ENCODE measurements around the gene ATP8A2. TPM values are rescaled to one million over a fixed set of nuclear protein-coding genes. Genes with fewer than 3 reads are reported as not detected.

The ATP8A2 gene
- total and polyA plus RNA-seq, 4 donors: 0.13 to 0.29 (median 0.24) TPM; not detected in 1

DNA sequence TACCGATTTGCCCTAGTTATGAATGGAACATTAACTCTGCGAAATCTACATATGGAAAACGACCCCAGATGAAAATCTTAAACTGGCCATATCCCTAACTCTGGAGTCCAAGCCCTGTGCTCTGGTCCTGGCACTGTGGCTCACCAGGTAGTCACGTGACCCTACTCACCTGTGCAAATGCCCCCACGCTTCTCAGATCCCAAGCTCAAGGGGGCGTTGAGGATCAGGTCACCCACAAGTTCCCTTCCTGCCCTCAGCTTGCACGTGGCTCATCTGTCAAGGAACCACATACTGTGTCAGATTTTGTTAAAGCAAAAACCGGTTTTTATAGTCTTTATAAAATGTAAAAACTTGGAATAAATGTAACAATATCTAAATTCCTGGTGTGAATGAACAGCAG lies 356.0 kb downstream of the ATP8A2 start:
- Histone ChIP-seq H3K4me3 (ENCODE audit: low read length in 2 of 2) (no peak overlapping the region), H3K27me3 (ENCODE audit: control insufficient read depth in 1 of 2, insufficient read depth in 2 of 2, low read length in 1 of 2) (no peaks in the 10 kb centered on the region), H3K9me3 (ENCODE audit: control insufficient read depth, low read length) (no peaks in the 10 kb centered on the region), H3K36me3 (ENCODE audit: control insufficient read depth in 1 of 2, insufficient read depth in 2 of 2, low read length in 1 of 2) (no peaks in the 10 kb centered on the region), H3K4me1 (ENCODE audit: control insufficient read depth in 1 of 2, insufficient read depth in 2 of 2, low read length in 2 of 2) (no peaks in the 10 kb centered on the region), H3K27ac (ENCODE audit: low read depth in 1 of 2, low read length in 2 of 2) (no peak overlapping the region)
- DNase-seq (no peak), ATAC-seq (ENCODE audit: low FRiP score) (no peak)
- intact Hi-C loops (cut with DNase I): no loop called here
- WGBS, 2 donors: 60% methylated on average over 8 of the region's 8 CpGs

DNA sequence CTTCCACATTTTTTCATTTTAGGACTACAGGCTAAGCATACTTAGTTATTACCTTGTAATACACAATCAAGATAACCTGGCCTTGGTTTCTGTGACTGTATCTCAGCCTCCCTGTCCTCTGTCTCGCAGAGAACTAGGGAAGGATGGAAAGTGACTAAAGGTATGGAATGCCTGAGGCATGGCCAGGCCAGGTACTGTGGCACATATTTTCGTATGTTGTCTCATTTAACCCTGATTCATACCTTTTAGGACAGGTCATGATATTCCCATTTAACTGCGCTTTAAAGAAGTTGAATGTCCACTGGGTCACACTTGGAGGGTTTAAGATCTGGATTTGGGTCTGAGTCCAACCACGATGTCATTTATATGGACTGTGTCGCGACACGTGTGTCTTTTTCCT lies 357.4 kb downstream of the ATP8A2 start:
- intact Hi-C loops (cut with DNase I): no loop called here
- no peaks in the 10 kb centered on the region for H3K36me3 ChIP-seq (ENCODE audit: control insufficient read depth in 1 of 2, insufficient read depth in 2 of 2, low read length in 1 of 2)
- H3K9me3 ChIP-seq (ENCODE audit: control insufficient read depth, low read length): no peaks in the 10 kb centered on the region
- ATAC-seq (ENCODE audit: low FRiP score) (no peak), DNase-seq (no peak)
- H3K4me1 ChIP-seq (ENCODE audit: control insufficient read depth in 1 of 2, insufficient read depth in 2 of 2, low read length in 2 of 2): no peaks in the 10 kb centered on the region
- H3K27me3 ChIP-seq (ENCODE audit: control insufficient read depth in 1 of 2, insufficient read depth in 2 of 2, low read length in 1 of 2): no peaks in the 10 kb centered on the region
- 89 to 93% methylated on average over 7 of the region's 7 CpGs for WGBS, 2 donors
- no peak overlapping the region for H3K4me3 ChIP-seq (ENCODE audit: low read length in 2 of 2)
- H3K27ac ChIP-seq (ENCODE audit: low read depth in 1 of 2, low read length in 2 of 2): no peak overlapping the region

DNA sequence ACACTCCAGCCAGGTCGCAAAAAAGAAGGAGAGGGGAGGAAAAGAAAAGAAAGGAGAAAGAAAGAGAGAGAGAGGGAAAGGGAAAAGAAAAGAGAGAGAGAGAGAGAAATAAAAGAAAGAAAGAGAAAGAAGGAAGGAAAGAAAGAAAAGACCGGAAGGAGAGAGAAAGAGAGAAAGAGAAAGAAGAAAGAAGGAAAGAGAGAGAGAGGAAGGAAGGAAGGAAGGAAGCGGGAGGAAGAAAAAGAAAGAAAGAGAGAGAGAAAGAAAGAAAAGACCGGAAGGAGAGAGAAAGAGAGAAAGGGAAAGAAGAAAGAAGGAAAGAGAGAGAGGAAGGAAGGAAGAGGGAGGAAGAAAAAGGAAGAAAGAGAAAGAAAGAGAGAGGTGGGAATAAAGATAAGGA lies 359.3 kb downstream of the ATP8A2 start:
- intact Hi-C loops (cut with DNase I): no loop called here
- whole genome bisulfite sequencing, 2 donors: 86 to 89% methylated on average over 4 of the region's 4 CpGs
- ATAC-seq (ENCODE audit: low FRiP score): no peak

DNA sequence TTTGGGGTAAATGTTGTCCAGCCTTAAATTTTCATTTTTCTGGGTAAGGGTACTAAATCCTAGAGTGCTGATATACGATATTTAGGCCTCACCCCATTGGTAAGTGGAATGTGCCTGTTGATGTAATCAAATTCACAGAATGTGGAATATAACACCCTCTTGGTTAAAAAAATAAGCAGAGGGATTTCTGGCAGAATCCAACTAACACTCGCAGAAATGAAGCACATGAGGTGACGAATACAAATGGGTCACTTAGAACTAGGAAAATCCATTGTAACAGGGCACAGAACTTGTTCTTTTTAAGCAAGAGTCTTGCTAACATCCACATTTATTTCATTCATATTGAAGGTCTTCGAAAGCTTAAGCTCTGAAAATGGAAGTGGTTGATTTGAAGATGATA lies 359.8 kb downstream of the ATP8A2 start:
- H3K4me1 ChIP-seq (ENCODE audit: control insufficient read depth in 1 of 2, insufficient read depth in 2 of 2, low read length in 2 of 2): no peaks in the 10 kb centered on the region
- DNase-seq: no peak
- WGBS, 2 donors: 66 to 77% methylated on average over 4 of the region's 4 CpGs
- H3K36me3 ChIP-seq (ENCODE audit: control insufficient read depth in 1 of 2, insufficient read depth in 2 of 2, low read length in 1 of 2): no peaks in the 10 kb centered on the region
- no peaks in the 10 kb centered on the region for H3K9me3 ChIP-seq (ENCODE audit: control insufficient read depth, low read length)
- H3K4me3 ChIP-seq (ENCODE audit: low read length in 2 of 2): no peak overlapping the region
- intact Hi-C loops (cut with DNase I): no loop called here
- H3K27ac ChIP-seq (ENCODE audit: low read depth in 1 of 2, low read length in 2 of 2): no peak overlapping the region
- ATAC-seq (ENCODE audit: low FRiP score): no peak
- H3K27me3 ChIP-seq (ENCODE audit: control insufficient read depth in 1 of 2, insufficient read depth in 2 of 2, low read length in 1 of 2): no peaks in the 10 kb centered on the region

More for the DNA sequence above, 359.3 kb downstream of the ATP8A2 start:
- no peak overlapping the region for H3K4me3 ChIP-seq (ENCODE audit: low read length in 2 of 2)
- H3K27ac ChIP-seq (ENCODE audit: low read depth in 1 of 2, low read length in 2 of 2): no peak overlapping the region
- H3K4me1 ChIP-seq (ENCODE audit: control insufficient read depth in 1 of 2, insufficient read depth in 2 of 2, low read length in 2 of 2): no peaks in the 10 kb centered on the region
- H3K9me3 ChIP-seq (ENCODE audit: control insufficient read depth, low read length): no peaks in the 10 kb centered on the region
- H3K27me3 ChIP-seq (ENCODE audit: control insufficient read depth in 1 of 2, insufficient read depth in 2 of 2, low read length in 1 of 2): no peaks in the 10 kb centered on the region
- no peak for DNase-seq
- H3K36me3 ChIP-seq (ENCODE audit: control insufficient read depth in 1 of 2, insufficient read depth in 2 of 2, low read length in 1 of 2): no peaks in the 10 kb centered on the region

DNA sequence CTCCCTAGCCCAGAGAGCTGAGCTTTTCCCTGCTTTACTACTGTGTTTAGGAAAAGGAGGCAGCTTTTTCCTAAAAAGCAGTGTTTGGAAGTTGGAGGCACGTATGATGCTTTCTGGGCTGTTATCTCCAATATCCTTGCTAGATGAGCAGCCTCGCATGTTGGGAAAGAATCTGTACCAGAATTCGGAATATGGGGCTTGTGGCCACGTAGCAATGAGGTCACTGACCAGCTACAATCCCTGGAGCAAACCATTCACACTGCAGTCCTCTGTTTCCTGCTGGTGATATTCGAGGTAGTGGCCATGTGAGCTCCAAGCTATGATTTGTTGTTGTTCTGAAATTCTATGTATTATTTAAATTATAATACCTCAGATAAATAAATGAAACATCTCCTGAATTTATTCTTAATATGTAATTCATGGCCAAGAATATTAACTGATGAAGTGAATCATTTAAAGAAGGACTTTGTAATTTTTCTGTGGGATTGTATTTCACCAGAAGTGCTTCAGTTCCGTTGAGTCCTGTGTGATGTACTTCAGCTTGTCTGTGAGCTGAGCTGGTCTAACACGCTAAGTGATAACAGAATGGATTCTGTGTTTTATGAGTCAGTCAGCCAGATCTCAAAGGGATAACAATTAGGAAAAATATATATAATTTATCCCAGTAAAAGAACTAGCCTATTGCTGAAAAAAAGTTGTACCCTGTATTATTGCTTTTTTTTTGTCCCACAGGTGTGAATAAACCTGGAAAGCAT lies 360.5 kb downstream of the ATP8A2 start:
- DNase-seq: no peak
- WGBS, 2 donors: 43 to 64% methylated on average over 7 of the region's 7 CpGs
- Histone ChIP-seq H3K36me3 (ENCODE audit: control insufficient read depth in 1 of 2, insufficient read depth in 2 of 2, low read length in 1 of 2) (no peaks in the 10 kb centered on the region), H3K4me3 (ENCODE audit: low read length in 2 of 2) (no peak overlapping the region), H3K9me3 (ENCODE audit: control insufficient read depth, low read length) (no peaks in the 10 kb centered on the region), H3K27ac (ENCODE audit: low read depth in 1 of 2, low read length in 2 of 2) (no peak overlapping the region), H3K27me3 (ENCODE audit: control insufficient read depth in 1 of 2, insufficient read depth in 2 of 2, low read length in 1 of 2) (no peaks in the 10 kb centered on the region), H3K4me1 (ENCODE audit: control insufficient read depth in 1 of 2, insufficient read depth in 2 of 2, low read length in 2 of 2) (no peaks in the 10 kb centered on the region)
- no peak for ATAC-seq (ENCODE audit: low FRiP score)
- intact Hi-C loops (cut with DNase I): no loop called here

DNA sequence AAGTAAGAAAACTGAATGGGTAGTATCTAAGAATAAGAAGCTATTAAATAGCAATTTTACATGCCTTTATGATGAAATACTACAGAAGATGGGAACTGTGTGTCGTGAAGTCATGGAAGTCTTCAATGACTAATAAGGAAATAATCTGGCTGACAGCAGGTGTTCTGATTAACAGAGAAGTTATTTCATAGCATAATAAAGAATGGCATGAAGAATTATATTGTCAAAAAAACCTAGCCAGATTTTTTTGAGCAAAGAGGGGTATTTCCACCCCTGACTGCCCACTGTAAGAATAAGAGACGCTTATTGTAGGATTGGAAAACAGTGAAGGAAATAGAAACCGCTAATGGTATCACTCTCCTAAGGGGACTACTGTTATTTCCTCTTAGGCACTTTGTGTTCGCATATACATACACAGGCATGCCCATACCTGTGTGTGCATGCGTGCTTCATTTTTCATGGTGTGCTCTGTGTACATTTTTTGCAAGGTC lies 361.3 kb downstream of the ATP8A2 start:
- Histone ChIP-seq H3K4me1 (ENCODE audit: control insufficient read depth in 1 of 2, insufficient read depth in 2 of 2, low read length in 2 of 2) (no peaks in the 10 kb centered on the region), H3K36me3 (ENCODE audit: control insufficient read depth in 1 of 2, insufficient read depth in 2 of 2, low read length in 1 of 2) (no peaks in the 10 kb centered on the region), H3K27me3 (ENCODE audit: control insufficient read depth in 1 of 2, insufficient read depth in 2 of 2, low read length in 1 of 2) (no peaks in the 10 kb centered on the region), H3K4me3 (ENCODE audit: low read length in 2 of 2) (no peak overlapping the region), H3K27ac (ENCODE audit: low read depth in 1 of 2, low read length in 2 of 2) (no peak overlapping the region), H3K9me3 (ENCODE audit: control insufficient read depth, low read length) (no peaks in the 10 kb centered on the region)
- intact Hi-C loops (cut with DNase I): no loop called here
- ATAC-seq (ENCODE audit: low FRiP score): no peak
- DNase-seq: no peak
- WGBS, 2 donors: 86 to 89% methylated on average over 5 of the region's 5 CpGs

DNA sequence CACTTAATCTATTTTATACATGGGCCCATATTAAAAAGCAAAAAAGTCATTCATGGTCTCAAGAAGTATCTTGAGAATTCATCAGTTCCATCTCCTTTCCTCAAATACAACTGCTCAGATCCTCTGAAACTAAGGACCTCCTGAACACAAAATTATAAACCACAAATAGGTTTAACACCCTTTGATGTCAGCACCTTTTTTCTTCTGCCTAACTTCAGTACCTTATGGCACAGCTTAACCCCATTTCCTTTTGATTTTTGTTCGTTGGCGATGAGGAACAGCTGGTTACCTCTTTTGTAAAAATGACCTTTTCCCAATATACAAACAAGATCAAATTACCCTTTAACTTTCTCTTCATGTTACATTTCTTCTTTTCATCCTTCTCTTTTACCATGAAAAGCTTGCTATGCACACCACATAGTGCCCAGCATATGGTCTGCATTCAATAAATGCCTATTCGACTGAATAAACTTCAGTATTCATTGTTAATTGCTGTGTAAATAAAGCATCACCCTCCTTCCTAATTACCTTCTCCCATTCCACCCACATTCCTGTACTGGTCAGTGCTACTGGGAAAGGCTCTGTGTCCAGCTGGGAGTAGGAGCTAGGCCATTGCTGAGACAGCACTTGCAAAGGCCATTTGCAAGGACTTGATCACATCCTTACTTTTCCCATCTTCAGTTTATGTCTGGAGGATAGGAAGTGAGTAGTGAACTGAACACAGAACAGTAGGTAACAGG lies 362.1 kb downstream of the ATP8A2 start:
- Histone ChIP-seq H3K27ac (ENCODE audit: low read depth in 1 of 2, low read length in 2 of 2) (no peak overlapping the region), H3K4me1 (ENCODE audit: control insufficient read depth in 1 of 2, insufficient read depth in 2 of 2, low read length in 2 of 2) (no peaks in the 10 kb centered on the region), H3K4me3 (ENCODE audit: low read length in 2 of 2) (no peak overlapping the region), H3K9me3 (ENCODE audit: control insufficient read depth, low read length) (no peaks in the 10 kb centered on the region), H3K36me3 (ENCODE audit: control insufficient read depth in 1 of 2, insufficient read depth in 2 of 2, low read length in 1 of 2) (no peaks in the 10 kb centered on the region), H3K27me3 (ENCODE audit: control insufficient read depth in 1 of 2, insufficient read depth in 2 of 2, low read length in 1 of 2) (no peaks in the 10 kb centered on the region)
- intact Hi-C loops (cut with DNase I): no loop called here
- DNase-seq (no peak), ATAC-seq (ENCODE audit: low FRiP score) (no peak)
- 91 to 93% methylated on average over 3 of the region's 3 CpGs for WGBS, 2 donors

DNA sequence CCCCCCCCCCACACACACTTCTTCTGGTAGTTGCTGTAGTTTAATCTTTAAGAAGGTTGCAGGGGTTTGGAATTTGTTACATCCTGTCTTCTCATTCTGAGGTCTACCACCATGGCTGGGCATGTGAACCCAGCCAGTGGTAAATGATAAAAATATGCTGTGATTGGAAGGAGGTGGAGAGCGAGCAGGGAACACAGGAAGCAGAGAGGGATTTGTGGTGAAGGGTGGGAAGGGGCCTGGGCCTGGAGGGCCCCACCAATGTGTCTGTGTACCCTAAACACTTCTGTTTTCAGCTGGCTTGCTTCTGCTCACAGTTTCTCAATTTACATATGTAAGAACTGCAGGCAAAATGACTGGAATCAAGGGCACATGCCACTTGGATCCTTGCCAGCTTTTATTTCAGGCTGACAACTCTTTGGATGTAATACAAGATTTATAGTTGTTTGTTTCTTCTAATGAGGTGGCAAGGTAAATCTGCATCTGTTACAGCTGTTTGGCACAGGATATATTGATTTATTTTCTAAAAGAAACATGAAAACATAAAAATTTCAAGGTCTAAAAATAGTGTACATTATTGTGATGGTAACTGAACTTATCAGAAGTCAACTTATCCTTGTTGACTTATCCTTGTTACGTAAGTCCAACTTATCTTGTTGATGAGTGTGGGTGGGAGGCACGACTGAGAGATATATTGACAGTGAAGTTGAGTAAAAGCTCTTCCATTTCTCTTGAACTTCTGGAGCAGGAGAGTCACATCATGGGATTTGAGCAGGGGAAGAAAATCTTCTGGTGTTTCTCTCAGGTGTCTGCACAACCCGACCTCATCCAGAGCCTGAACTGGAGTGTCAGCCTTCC lies 366.8 kb downstream of the ATP8A2 start:
- H3K27ac ChIP-seq (ENCODE audit: low read depth in 1 of 2, low read length in 2 of 2): no peak overlapping the region
- H3K4me1 ChIP-seq (ENCODE audit: control insufficient read depth in 1 of 2, insufficient read depth in 2 of 2, low read length in 2 of 2): no peaks in the 10 kb centered on the region
- peak; percentile 16 for ATAC-seq (ENCODE audit: low FRiP score)
- intact Hi-C loops (cut with DNase I): no loop called here
- no peak for DNase-seq
- no peaks in the 10 kb centered on the region for H3K27me3 ChIP-seq (ENCODE audit: control insufficient read depth in 1 of 2, insufficient read depth in 2 of 2, low read length in 1 of 2)
- 39 to 43% methylated on average over 4 of the region's 4 CpGs for WGBS, 2 donors
- H3K9me3 ChIP-seq (ENCODE audit: control insufficient read depth, low read length): peaks cover 4% of the 10 kb centered on the region
- H3K4me3 ChIP-seq (ENCODE audit: low read length in 2 of 2): no peak overlapping the region
- no peaks in the 10 kb centered on the region for H3K36me3 ChIP-seq (ENCODE audit: control insufficient read depth in 1 of 2, insufficient read depth in 2 of 2, low read length in 1 of 2)
